K562 (cell line): ENCODE results near the gene ERBB4. TPM values are rescaled to one million over a fixed set of nuclear protein-coding genes. Genes with fewer than 3 reads are reported as not detected.

ENCODE experiments used
- ATAC-seq: fragments of 200-7000 bp; cut with Tn5 transposase; 3 replicates; pipeline ENCODE4 v1.9.1; 2020; ENCODE audit warnings: moderate library complexity
- BruUV-seq: library from RNA; stranded (reverse); fragments of 400-500 nt; replicated peaks from 2 replicates; lab custom pipeline; 2021; lab: Mats Ljungman, UMichigan
- CTCF ChIA-PET: fragments of 300-600 bp; formaldehyde crosslinking; extraction: SDS; loops from one replicate; lab custom pipeline; 2021; ENCODE audit warnings: low intra/inter-chr PET ratio; lab: Yijun Ruan, JAX
- POLR2A ChIA-PET: fragments of 300-600, 350-650 bp; sonication (Branson Sonifier 250); formaldehyde crosslinking; extraction: SDS; loops from one replicate; lab custom pipeline; 2021; ENCODE audit warnings: antibody characterized with exemption, inconsistent platforms; lab: Yijun Ruan, JAX
- DNase-seq, 4 experiments: peaks; one replicate each; pipeline versions ENCODE4 v3.0.0 to v3.0.0-alpha.2; 2011 to 2018; ENCODE audit warnings: low spot score in 3 of 4, mixed read lengths in 3 of 4; ENCODE audit errors: extremely low read depth in 1 of 4
- FAIRE-seq: peaks from 2 replicates; lab custom pipeline; 2011; peaks lifted over from hg19 to GRCh38; lab: Jason Lieb, UNC
- H2AFZ ChIP-seq: 2 replicates; pipeline ENCODE4 v1.6.0; 2011; ENCODE audit warnings: low read depth, low read length, control low read depth, inconsistent platforms
- H3K27ac ChIP-seq: fragments of 200-600 bp; 3 replicates; pipeline ENCODE4 v1.8.0; 2011; ENCODE audit warnings: low read depth, mild to moderate bottlenecking, control low read depth, inconsistent platforms, low read length, moderate library complexity, mixed read lengths; ENCODE audit errors: extremely low read depth
- H3K27me3 ChIP-seq, 2 experiments: fragments of 300-600 bp in 1 of 2; 2 replicates in 1 of 2; 3 replicates in 1 of 2; pipeline versions ENCODE4 v1.6.0 to v1.8.0; 2011; ENCODE audit warnings: inconsistent platforms in 2 of 2, low read length in 2 of 2, mild to moderate bottlenecking in 1 of 2, mixed read lengths in 1 of 2, moderate library complexity in 1 of 2; ENCODE audit not compliant: control insufficient read depth in 2 of 2, insufficient read depth in 2 of 2
- H3K36me3 ChIP-seq: fragments of 300-600 bp; 3 replicates; pipeline ENCODE4 v1.8.0; 2011; ENCODE audit warnings: mild to moderate bottlenecking, low read length, inconsistent platforms; ENCODE audit not compliant: control insufficient read depth, insufficient read depth
- H3K4me1 ChIP-seq, 2 experiments: fragments of 200-600 bp in 1 of 2; replicated peaks in 1 of 2; 2 replicates in 1 of 2; 3 replicates in 1 of 2; pipeline versions ENCODE4 v1.5.1 to v1.8.0; 2011; ENCODE audit warnings: inconsistent platforms in 2 of 2, low read length in 2 of 2, mild to moderate bottlenecking in 1 of 2, mixed read lengths in 1 of 2, moderate library complexity in 1 of 2; ENCODE audit not compliant: control insufficient read depth in 2 of 2, insufficient read depth in 2 of 2
- H3K4me2 ChIP-seq: 2 replicates; pipeline ENCODE4 v1.6.1; 2011; ENCODE audit warnings: low read length, control low read depth, inconsistent platforms, mixed read lengths; ENCODE audit not compliant: insufficient read depth
- H3K4me3 ChIP-seq: fragments of 200-600 bp; sonication (generic), shearing (Covaris generic); 2 replicates; pipeline ENCODE4 v1.5.1; 2016; ENCODE audit warnings: control low read depth, inconsistent platforms
- H3K79me2 ChIP-seq: fragments of 200-600 bp; 3 replicates; pipeline ENCODE4 v1.8.0; 2011; ENCODE audit warnings: low read length, inconsistent platforms; ENCODE audit not compliant: control insufficient read depth, insufficient read depth
- H3K9ac ChIP-seq, 2 experiments: 2 replicates each; pipeline versions ENCODE4 v1.6.0 to v1.6.1; 2011; ENCODE audit warnings: low read depth in 2 of 2, low read length in 2 of 2, control low read depth in 1 of 2, inconsistent platforms in 1 of 2, mild to moderate bottlenecking in 1 of 2, mixed read lengths in 1 of 2; ENCODE audit not compliant: insufficient read depth in 1 of 2
- H3K9me1 ChIP-seq: one replicate; pipeline ENCODE4 v1.6.0; 2011; ENCODE audit warnings: inconsistent platforms, mild to moderate bottlenecking, low read length, moderate library complexity; ENCODE audit not compliant: control insufficient read depth, insufficient read depth
- H3K9me3 ChIP-seq: replicated peaks from 2 replicates; pipeline ENCODE4 v1.5.1; 2011; ENCODE audit warnings: low read depth, low read length, inconsistent platforms; ENCODE audit not compliant: control insufficient read depth, insufficient read depth
- H4K20me1 ChIP-seq: replicated peaks from 2 replicates; pipeline ENCODE4 v1.6.1; 2011; ENCODE audit warnings: low read length, inconsistent platforms, mixed read lengths; ENCODE audit not compliant: control insufficient read depth, insufficient read depth
- ARID3B ChIP-seq: fragments of 250-450 bp; sonication (Bioruptor Pico); IDR thresholded peaks from 2 replicates; pipeline ENCODE4 v1.4.0; 2020; ENCODE audit warnings: borderline replicate concordance
- NBN ChIP-seq: fragments of 450-650 bp; IDR thresholded peaks from 2 replicates; pipeline ENCODE4 v1.6.1; 2016; ENCODE audit warnings: low read depth, mild to moderate bottlenecking
- SAP30 ChIP-seq: fragments of 200-600 bp; sonication (generic); IDR thresholded peaks from 2 replicates; pipeline ENCODE4 v1.6.1; 2012; ENCODE audit warnings: borderline replicate concordance, low read depth, mild to moderate bottlenecking, moderate library complexity, low read length, control low read depth, inconsistent platforms; ENCODE audit not compliant: insufficient read depth, poor library complexity, severe bottlenecking
- ZNF644 ChIP-seq: fragments of 200-800 bp; sonication (Bioruptor generic); IDR thresholded peaks from 2 replicates; pipeline ENCODE4 v1.6.1; 2016; ENCODE audit warnings: low read depth, missing genetic modification characterization, missing compliant biosample characterization
- ZNF79 ChIP-seq: fragments of 250-450 bp; sonication (Bioruptor Pico); IDR thresholded peaks from 2 replicates; pipeline ENCODE4 v1.4.0; 2020; ENCODE audit warnings: low read depth, mild to moderate bottlenecking, moderate library complexity
- WGBS: fragments of 100-300 bp; shearing (Covaris generic); methylation state at CpG from one replicate; pipeline ENCODE4 v1.1.6; 2016; ENCODE audit warnings: low coverage, mixed read lengths; ENCODE audit not compliant: insufficient coverage; ENCODE audit errors: missing lambda C conversion rate; 5-methylcytosine and 5-hydroxymethylcytosine counted together
- in situ Hi-C: fragments of 300-500 bp; cut with MboI; formaldehyde crosslinking; loops from 4 replicates; pipeline ENCODE4 v1.15.0; 2018; ENCODE audit warnings: inconsistent platforms, mixed read lengths
- intact Hi-C: fragments of 100-400 bp; cut with micrococcal nuclease; formaldehyde crosslinking; loops from 2 replicates; pipeline ENCODE4 v1.14.2; 2022
- polyA plus RNA-seq, 8 experiments: library from polyadenylated mRNA; depleted of rRNA in 4 of 8; stranded (reverse) in 5 of 8; unstranded in 3 of 8; fragments of >200 nt; fragmentation: Nextera tagmentation in 2 of 8; fragmentation: Illumina TruSeq in 1 of 8; extraction: Ambion mirVana in 2 of 8; extraction: Trizol in 1 of 8; gene quantifications; 2 replicates each; pipeline versions ENCODE4 v1.2.1 to v1.2.3, GENCODE V29; 2011 to 2014; ENCODE audit warnings: inconsistent platforms in 1 of 8, missing spikeins in 1 of 8
- total RNA-seq, 7 experiments: library from RNA; depleted of rRNA in 6 of 7; stranded (reverse); fragments of >200 nt in 6 of 7; fragmentation: Illumina TruSeq in 2 of 7; extraction: Trizol in 2 of 7; gene quantifications; 2 replicates each; pipeline versions ENCODE4 v1.2.1 to v1.2.3, GENCODE V29; 2011 to 2021; ENCODE audit warnings: low replicate concordance in 1 of 7

Gene ERBB4
- total and polyA plus RNA-seq, 9 of the 15 experiments (the other 6 are each of a cell fraction or from before 2014, with no cell fraction given): not detected

GRCh38 chr2:211955648-211956047 lies 583.0 kb downstream of the ERBB4 start (continued):
- TF ChIP-seq SAP30: no peak

- no peak for DNase-seq
- no peak overlapping the region for H2AFZ ChIP-seq
- intact Hi-C loops: no loop called here
- H3K27me3 ChIP-seq: no peaks in the 10 kb centered on the region
- 0% methylated on average over 2 of the region's 2 CpGs for WGBS
- no peak for FAIRE-seq
- H3K9me1 ChIP-seq: no peaks in the 10 kb centered on the region
- no peak for ATAC-seq
- H3K4me1 ChIP-seq: no peaks in the 10 kb centered on the region
- no TSS peak for BruUV-seq
- no peak overlapping the region for H3K9ac ChIP-seq
- in situ Hi-C loops: no loop called here
- H3K9me3 ChIP-seq: no peaks in the 10 kb centered on the region
- no peak overlapping the region for H3K4me2 ChIP-seq
- ChIA-PET POLR2A (no interaction called here), CTCF (no interaction called here)
- H4K20me1 ChIP-seq: no peaks in the 10 kb centered on the region
- TF ChIP-seq ARID3B: no peak
- no peak for TF ChIP-seq ZNF79 (CRISPR knock-in tag)
- TF ChIP-seq ZNF644 (tag): no peak
- TF ChIP-seq NBN: no peak
- no peaks in the 10 kb centered on the region for H3K79me2 ChIP-seq
- no peak overlapping the region for H3K27ac ChIP-seq
- H3K36me3 ChIP-seq: no peaks in the 10 kb centered on the region
- H3K4me3 ChIP-seq: no peak overlapping the region
These were observed 589.7 kb downstream of the ERBB4 start for GRCh38 chr2:211948932-211949331.
